GM12872 (cell line): ENCODE data around the gene LY6G6D.

ENCODE experiments used
- TF ChIP-seq, protein P1 (sequence below): IDR thresholded peaks from 3 replicates; pipeline ENCODE4 v1.5.1; 2011; ENCODE audit warnings: low read depth, mild to moderate bottlenecking, low read length, moderate library complexity; ENCODE audit not compliant: insufficient read depth

LY6G6D gene

DNA sequence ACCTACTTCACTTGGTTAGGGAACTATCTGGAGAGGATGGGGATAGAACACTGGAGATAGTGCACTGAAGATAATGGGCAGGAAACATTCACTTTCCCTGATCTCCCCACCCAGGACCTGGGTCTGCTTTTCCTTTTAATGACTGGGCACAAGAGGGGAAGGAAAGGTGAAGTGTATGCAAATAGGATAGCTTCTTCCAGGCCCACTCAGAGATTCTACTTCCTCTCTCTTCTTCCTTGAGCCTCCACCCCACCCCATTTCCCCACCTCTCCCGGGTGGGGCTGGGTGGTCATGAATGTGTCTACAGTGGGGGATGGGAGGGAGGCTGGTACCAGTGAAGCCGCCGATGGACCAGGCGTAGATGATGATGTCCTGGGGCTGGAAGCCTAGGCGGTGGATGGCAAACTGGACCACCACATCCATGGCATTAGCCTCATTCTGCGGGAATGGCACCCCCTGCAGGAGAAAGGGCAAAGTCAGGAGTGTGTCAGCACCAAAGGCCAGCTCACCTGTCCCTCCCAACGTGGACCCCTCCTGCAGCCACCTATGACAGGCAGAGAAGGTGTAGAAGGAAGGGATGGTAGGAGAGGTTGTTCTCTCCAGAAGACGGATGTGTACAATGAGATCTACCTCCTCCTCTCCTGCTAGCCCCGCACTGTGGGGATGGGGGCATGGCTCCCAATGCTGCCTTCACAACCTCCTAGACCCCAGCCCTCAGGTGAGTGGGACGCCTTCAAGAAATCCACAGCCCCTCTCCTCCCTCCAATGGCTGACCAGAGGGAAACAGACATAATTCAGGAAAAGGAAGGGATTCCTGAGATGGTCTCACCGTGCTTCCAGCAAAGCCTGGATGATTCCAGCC, 25.7 kb upstream of the LY6G6D start:
- TF ChIP-seq, protein P1, sequence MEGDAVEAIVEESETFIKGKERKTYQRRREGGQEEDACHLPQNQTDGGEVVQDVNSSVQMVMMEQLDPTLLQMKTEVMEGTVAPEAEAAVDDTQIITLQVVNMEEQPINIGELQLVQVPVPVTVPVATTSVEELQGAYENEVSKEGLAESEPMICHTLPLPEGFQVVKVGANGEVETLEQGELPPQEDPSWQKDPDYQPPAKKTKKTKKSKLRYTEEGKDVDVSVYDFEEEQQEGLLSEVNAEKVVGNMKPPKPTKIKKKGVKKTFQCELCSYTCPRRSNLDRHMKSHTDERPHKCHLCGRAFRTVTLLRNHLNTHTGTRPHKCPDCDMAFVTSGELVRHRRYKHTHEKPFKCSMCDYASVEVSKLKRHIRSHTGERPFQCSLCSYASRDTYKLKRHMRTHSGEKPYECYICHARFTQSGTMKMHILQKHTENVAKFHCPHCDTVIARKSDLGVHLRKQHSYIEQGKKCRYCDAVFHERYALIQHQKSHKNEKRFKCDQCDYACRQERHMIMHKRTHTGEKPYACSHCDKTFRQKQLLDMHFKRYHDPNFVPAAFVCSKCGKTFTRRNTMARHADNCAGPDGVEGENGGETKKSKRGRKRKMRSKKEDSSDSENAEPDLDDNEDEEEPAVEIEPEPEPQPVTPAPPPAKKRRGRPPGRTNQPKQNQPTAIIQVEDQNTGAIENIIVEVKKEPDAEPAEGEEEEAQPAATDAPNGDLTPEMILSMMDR: peak; percentile 58

DNA sequence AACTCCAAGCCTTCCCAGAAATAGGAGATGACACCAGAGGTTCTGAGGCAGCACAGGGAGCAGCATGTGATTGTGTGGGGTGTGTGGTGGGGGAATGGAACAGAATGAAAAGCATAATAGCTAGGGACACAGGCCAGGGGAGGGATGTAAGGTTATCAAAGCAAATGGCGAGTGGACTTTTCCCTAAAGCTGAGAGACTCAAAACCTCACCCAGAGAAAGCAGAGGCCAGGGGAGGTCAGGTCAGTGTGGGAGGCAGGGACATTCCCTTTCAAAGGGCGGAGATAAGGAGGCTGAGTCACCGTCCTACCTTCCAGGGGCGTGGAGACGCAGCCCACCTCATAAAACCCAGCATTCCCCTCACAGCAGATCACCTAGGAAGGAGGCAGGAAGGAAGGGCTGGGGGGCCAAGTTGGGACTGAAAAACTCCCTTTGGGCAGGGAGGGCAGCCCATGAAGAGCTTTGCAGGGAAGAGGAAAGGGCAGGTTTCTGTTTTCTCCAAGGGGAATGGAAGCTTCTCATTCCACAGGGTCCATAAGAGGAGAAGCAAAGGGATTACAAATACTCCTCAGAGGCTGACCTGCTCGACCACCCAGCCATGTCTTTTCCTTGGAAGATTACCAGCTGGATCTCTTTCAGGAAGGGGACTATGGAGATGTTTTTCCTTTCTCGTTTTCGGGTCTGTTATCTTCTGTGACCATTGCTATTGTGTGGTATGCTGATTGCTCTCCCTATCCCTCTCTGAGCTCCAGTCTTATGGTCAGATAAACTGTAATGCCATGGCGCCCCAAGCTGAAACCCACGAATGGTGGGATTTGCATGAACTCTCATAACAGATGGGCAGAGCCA, 24.7 kb upstream of the LY6G6D start:
- TF ChIP-seq, protein P1: no peak

DNA sequence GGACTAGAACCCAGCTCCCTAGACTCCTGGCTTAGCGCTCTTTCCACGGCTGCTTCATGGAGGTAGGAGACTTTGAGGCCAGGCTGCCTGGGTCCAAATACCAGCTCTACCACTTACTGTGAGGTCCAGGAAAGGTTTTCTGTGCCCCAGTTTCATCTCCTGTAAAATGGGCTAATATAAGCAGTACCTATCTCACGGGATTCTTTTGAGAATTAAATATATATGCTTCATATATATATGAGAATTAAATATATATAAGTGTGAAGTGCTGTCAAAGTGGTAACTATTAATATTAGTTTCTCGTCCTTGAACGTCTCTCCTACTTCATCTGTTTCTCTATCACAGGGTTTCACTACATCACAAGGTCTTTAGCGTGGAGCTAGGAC, 24.1 kb upstream of the LY6G6D start:
- TF ChIP-seq, protein P1: no peak

DNA sequence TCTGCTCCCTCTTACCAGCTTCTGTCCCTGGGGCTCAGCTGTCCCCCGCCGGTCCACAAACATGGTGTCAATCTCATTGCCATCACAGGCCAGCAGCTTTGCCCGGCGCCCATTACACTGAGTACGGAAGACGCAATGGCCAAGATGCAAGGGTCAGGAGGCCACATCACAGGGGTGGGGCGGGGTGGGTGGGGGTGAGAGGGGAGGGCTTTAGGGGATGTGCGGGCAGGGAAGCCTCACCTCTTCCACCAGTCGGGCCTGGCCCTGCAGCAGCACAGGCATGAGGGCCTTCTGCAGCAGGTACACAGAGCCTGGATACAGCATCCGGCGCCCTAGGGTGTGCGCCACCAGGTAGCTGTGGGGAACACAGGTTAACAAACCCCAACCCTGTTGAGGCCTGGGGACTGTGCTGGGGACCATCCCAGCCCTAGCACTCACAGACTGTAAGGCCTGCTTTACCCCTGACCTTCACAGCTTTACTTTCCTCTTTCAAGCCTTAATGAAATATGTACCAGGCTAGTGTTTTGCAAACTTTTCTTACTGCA, 23.5 kb upstream of the LY6G6D start:
- TF ChIP-seq, protein P1: no peak

DNA sequence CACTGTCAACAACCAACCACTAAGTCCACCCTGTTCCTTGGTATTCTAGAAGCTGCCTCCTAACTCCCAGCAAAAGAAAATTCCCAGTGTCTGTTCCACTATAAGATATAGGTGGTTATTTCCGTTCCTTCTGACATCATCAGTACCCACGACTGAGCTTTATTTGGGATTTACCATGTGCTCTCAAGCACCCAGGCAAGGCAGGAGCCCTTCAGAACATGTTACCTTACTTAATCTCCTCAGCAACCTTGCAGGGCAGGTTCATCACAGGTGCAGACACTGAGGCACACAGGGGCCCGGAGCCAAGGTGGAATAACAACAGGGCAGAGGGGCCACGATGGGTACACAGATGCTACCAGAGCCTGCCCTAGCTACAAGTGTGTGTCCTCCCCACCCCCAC, 22.8 kb upstream of the LY6G6D start:
- TF ChIP-seq, protein P1: no peak

DNA sequence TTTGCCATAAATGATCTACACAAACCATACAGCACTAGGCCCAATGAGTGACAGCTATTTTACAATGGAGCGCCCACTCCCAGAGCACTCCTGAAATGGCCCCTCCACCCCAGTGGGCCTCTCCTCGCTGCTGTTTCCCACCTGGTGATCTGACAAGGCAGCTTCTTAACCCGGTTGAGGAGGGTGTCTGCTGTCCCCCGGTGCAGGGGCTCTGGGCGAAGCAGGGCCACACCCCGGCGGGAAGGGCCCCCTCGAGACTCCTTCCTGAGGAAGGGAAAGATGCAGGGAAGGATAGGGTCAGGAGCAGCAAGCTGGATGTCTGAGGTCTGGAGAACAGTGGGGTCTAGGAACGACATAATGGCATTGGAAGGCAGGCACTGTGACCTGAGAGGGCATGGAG, 22.3 kb upstream of the LY6G6D start:
- TF ChIP-seq, protein P1: no peak

DNA sequence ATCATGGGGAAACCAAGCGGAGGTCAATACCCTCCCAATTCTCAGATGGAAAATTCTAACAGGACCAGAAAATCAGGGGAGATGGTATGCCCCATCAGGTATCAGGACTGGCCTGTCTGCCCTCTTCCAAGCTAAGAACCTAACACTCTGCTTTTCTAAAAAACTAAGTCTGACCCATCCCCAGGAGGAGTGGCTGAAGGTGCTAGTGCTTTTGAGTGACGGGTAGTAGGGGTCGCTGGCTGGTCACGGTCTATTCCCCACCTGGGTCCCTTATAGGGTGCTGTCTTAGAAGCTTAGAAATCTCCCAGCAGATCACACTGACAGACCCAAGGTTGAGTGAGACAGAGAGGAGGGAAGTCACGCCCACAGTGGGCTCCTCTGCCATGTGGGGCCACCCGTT, 21.6 kb upstream of the LY6G6D start:
- TF ChIP-seq, protein P1: no peak
